Adrenal gland (tissue), 12 donors: ENCODE results near the gene CLDN20. TPM values are rescaled to one million over a fixed set of nuclear protein-coding genes. Genes with fewer than 3 reads are reported as not detected.
A peak's percentile ranks its signal among the peaks of the same experiment; 100 is the strongest.

Source experiments
- DNase-seq, 7 donors: peaks; one replicate each; pipeline ENCODE4 v3.0.0-alpha.2; 2019 to 2020
- H3K27ac ChIP-seq, 5 donors: fragments of 200-600 bp; sonication (generic) in 4 of 5; 1 replicate in 3 of 5; 2 replicates in 2 of 5; pipeline versions ENCODE4 v1.5.1 to v1.8.0; 2016 to 2020; ENCODE audit warnings: mild to moderate bottlenecking in 1 of 5
- H3K27me3 ChIP-seq: fragments of 200-600 bp; 2 replicates; pipeline ENCODE4 v1.8.0; 2021
- H3K36me3 ChIP-seq, 2 donors: fragments of 200-600 bp; replicated peaks in 1 of 2; 1 replicate in 1 of 2; 2 replicates in 1 of 2; pipeline versions ENCODE4 v1.5.1 to v1.8.0; 2018 to 2022
- H3K4me1 ChIP-seq, 2 donors: fragments of 200-600 bp; replicated peaks in 1 of 2; 1 replicate in 1 of 2; 2 replicates in 1 of 2; pipeline versions ENCODE4 v1.5.1 to v1.8.0; 2018 to 2021
- H3K4me3 ChIP-seq, 4 donors: fragments of 200-600 bp; sonication (generic) in 3 of 4; one replicate each; pipeline ENCODE4 v1.5.1; 2016 to 2018
- H3K9me3 ChIP-seq, 3 donors: fragments of 200-600 bp; sonication (generic) in 1 of 3; replicated peaks in 1 of 3; 1 replicate in 2 of 3; 2 replicates in 1 of 3; pipeline versions ENCODE4 v1.5.1 to v1.8.0; 2016 to 2021
- POLR2A ChIP-seq, 2 donors: fragments of 450-650 bp; IDR thresholded peaks; one replicate each; pipeline ENCODE4 v1.6.1; 2017; ENCODE audit warnings: antibody characterized with exemption in 2 of 2, mild to moderate bottlenecking in 2 of 2, moderate library complexity in 1 of 2
- WGBS, 4 donors: extraction: QIAGEN DNeasy Blood & Tissue Kit in 2 of 4; methylation state at CpG; one replicate each; pipeline versions ENCODE4 v1.1.5 to v1.1.7; 2013 to 2017; 5-methylcytosine and 5-hydroxymethylcytosine counted together
- intact Hi-C, 2 donors: fragments of 100-400 bp; cut with DNase I; formaldehyde crosslinking; loops; one replicate each; pipeline versions ENCODE4 v1.14.1 to v1.15.0; 2022 to 2023
- polyA plus RNA-seq, 3 donors: library from polyadenylated mRNA; stranded (reverse); fragments of 200-250 nt in 2 of 3; fragments of 350-450 nt in 1 of 3; fragmentation: Illumina TruSeq in 1 of 3; extraction: RNeasy Lipid Tissue Mini Kit (QIAGEN cat#74804) in 1 of 3; gene quantifications; one replicate each; pipeline ENCODE4 v1.2.3, GENCODE V29; 2013 to 2014
- total RNA-seq, 9 donors: library from RNA; depleted of rRNA in 4 of 9; stranded (reverse); fragments of >200 nt in 4 of 9; fragments of 120-200 nt in 1 of 9; fragmentation: NEBNext Ultra II Directional in 1 of 9; extraction: Animal tissue kit (Norgen Biotek cat#: 25700) in 1 of 9; gene quantifications; one replicate each; pipeline versions ENCODE4 v1.1.0 to v1.2.4, GENCODE V29; 2013 to 2023
- TF ChIP-seq, protein P1 (sequence below), 6 experiments: fragments of 450-650 bp in 4 of 6; fragments of 200-600 bp in 2 of 6; sonication (generic) in 1 of 6; IDR thresholded peaks; 1 replicate in 5 of 6; 2 replicates in 1 of 6; pipeline versions ENCODE4 v1.5.1 to v1.8.0; 2016 to 2021; ENCODE audit warnings: antibody characterized with exemption in 6 of 6, mild to moderate bottlenecking in 2 of 6, moderate library complexity in 1 of 6
- donor health status: healthy with polysubstance abuse.
- donor health status: Bipolar disorder and iron deficiency.
- donor health status: DM: yes; HTN: yes; CAD: no.
- donor health status: DM: no; HTN: no; CAD: no.
- donor health status: DM: no; HTN: no; CAD: no.
- donor health status: DM: yes; HTN: yes; CAD: no.

The CLDN20 gene
- total and polyA plus RNA-seq, 12 donors: not detected

DNA sequence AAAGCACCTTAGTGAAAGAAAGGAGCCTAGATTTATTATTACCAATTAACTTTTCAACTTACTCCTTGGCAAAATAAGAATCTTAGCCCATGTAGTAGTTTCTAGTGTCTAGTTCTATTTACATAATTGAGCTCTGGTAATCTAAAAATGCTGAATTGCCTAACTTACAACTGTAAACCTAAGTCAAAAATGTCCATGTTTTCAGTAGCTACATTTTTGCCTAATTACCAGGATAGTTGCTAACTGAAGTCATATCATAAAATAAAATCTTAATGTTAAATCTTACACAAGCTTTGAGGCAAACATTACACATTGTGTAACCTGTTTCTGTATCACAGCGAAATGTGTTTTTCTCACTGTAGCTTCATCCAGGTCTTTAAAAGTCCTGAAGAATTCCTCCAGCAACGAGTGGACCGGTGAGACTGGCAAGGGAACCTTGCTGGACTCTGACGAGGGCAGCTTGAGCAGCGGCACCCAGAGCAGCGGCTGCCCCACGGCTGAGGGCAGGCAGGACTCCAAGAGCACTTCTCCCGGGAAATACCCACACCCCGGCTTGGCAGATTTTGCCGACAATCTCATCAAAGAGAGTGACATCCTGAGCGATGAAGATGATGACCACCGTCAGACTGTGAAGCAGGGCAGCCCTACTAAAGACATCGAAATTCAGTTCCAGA lies 7.6 kb upstream of the CLDN20 start:
- 86 to 96% (median 88%) methylated on average over 9 to 13 of the region's 13 CpGs for WGBS, 4 donors
- Histone ChIP-seq H3K9me3 (no peaks in the 10 kb centered on the region), H3K27ac (no peak overlapping the region), H3K4me1 (peaks cover 23 to 31% of the 10 kb centered on the region in 2 donors), H3K27me3 (no peaks in the 10 kb centered on the region), H3K4me3 (no peak overlapping the region), H3K36me3 (peaks cover 0 to 43% of the 10 kb centered on the region in 2 donors)
- TF ChIP-seq POLR2A (IDR thresholded peaks at IDR 0.05): no peak
- TF ChIP-seq, protein P1, sequence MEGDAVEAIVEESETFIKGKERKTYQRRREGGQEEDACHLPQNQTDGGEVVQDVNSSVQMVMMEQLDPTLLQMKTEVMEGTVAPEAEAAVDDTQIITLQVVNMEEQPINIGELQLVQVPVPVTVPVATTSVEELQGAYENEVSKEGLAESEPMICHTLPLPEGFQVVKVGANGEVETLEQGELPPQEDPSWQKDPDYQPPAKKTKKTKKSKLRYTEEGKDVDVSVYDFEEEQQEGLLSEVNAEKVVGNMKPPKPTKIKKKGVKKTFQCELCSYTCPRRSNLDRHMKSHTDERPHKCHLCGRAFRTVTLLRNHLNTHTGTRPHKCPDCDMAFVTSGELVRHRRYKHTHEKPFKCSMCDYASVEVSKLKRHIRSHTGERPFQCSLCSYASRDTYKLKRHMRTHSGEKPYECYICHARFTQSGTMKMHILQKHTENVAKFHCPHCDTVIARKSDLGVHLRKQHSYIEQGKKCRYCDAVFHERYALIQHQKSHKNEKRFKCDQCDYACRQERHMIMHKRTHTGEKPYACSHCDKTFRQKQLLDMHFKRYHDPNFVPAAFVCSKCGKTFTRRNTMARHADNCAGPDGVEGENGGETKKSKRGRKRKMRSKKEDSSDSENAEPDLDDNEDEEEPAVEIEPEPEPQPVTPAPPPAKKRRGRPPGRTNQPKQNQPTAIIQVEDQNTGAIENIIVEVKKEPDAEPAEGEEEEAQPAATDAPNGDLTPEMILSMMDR (IDR thresholded peaks at IDR 0.05): no peak
- intact Hi-C loops: no loop called here
- DNase-seq: no peak

DNA sequence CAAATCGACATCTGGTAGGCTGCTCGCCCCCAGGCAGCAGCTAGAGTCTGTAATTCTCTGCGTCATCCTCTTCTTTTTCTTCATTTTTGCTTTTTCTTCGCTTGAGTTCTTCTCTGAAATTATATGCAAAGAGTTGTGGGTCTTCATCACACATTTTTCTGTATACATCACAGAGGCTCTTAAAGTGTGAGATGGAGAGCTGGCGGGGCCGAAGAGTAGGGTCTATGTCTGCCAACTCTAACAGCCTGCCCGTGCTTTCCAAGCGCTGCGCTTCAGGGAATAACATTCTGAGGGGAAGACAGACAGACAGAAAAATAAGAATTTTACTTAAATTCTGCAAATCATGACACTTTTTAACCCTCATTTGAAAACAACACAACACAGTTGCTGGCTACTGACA lies 6.0 kb upstream of the CLDN20 start:
- peaks cover 30 to 35% of the 10 kb centered on the region in 2 donors for H3K4me1 ChIP-seq
- H3K9me3 ChIP-seq: no peaks in the 10 kb centered on the region
- no peaks in the 10 kb centered on the region for H3K27me3 ChIP-seq
- H3K27ac ChIP-seq: no peak overlapping the region
- intact Hi-C loops: no loop called here
- H3K36me3 ChIP-seq: peaks cover 0 to 43% of the 10 kb centered on the region in 2 donors
- TF ChIP-seq, protein P1 (IDR thresholded peaks at IDR 0.05): no peak
- no peak for TF ChIP-seq POLR2A (IDR thresholded peaks at IDR 0.05)
- no peak overlapping the region for H3K4me3 ChIP-seq
- WGBS, 4 donors: 96 to 97% (median 97%) methylated on average over 9 of the region's 9 CpGs
- no peak for DNase-seq

DNA sequence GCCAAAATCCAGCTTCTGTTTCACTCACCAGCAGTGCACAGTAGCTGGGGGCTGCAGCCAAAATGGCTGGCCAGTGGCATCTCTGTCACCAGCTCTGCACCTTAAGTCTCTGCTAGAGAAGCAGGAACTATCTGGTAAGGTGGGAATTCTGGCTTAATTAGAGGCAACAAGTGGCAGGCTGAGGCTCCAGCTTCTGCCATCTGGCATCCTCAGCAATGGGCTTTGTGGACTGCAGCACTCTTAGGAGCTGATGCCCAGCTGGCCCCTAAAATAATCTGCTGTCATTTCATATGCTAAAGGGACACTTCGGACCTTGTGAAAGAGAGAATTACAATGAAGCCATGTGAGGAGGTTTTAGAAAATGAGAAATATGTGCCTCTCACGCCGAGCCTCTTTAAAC lies 4.6 kb upstream of the CLDN20 start:
- no peak overlapping the region for H3K4me3 ChIP-seq
- no peak overlapping the region for H3K27ac ChIP-seq
- 94 to 100% (median 100%) methylated on average over 3 of the region's 3 CpGs for WGBS, 4 donors
- no peaks in the 10 kb centered on the region for H3K9me3 ChIP-seq
- no peak for DNase-seq
- TF ChIP-seq, protein P1 (IDR thresholded peaks at IDR 0.05): no peak
- no peak for TF ChIP-seq POLR2A (IDR thresholded peaks at IDR 0.05)
- no peaks in the 10 kb centered on the region for H3K27me3 ChIP-seq
- peaks cover 27 to 30% of the 10 kb centered on the region in 2 donors for H3K4me1 ChIP-seq
- H3K36me3 ChIP-seq: peaks cover 0 to 41% of the 10 kb centered on the region in 2 donors
- intact Hi-C loops: no loop called here

DNA sequence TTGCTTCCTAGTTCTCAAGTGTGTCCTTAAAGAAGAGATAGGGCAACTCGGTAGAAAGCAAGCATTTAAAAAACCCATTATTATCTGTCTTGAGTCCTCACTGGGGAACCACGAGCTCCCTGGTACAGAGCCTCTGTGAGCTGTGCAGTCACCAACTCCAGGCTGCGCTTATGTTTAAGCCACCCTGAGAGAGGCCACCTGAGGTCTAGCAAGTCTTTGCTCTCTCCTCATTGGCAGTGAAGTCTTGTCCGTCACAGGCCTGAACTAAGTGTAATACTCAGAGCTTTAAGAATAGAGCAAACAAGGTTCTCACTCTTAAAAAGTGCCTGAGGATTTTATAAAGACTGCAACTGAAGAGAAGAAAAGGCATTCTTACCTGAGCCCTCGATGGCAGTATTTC lies 3.9 kb upstream of the CLDN20 start:
- Histone ChIP-seq H3K27ac (peak overlapping the region in 2 of 5 donors; percentile 73 to 78), H3K9me3 (no peaks in the 10 kb centered on the region), H3K36me3 (peaks cover 0 to 36% of the 10 kb centered on the region in 2 donors), H3K4me3 (no peak overlapping the region), H3K4me1 (peaks cover 27 to 30% of the 10 kb centered on the region in 2 donors), H3K27me3 (no peaks in the 10 kb centered on the region)
- no peak for TF ChIP-seq POLR2A (IDR thresholded peaks at IDR 0.05)
- TF ChIP-seq, protein P1 (IDR thresholded peaks at IDR 0.05): no peak
- intact Hi-C loops: no loop called here
- DNase-seq: no peak
- WGBS, 4 donors: 92 to 93% (median 93%) methylated on average over 5 of the region's 5 CpGs
